WTC11 (cell line): ENCODE data around the gene EXOC3L4. TPM values are rescaled to one million over a fixed set of nuclear protein-coding genes. Genes with fewer than 3 reads are reported as not detected.

Experiments
- ATAC-seq: fragments of 200-7000 bp; cut with Tn5 transposase; 2 replicates; pipeline ENCODE4 v1.10.0; 2021; ENCODE audit warnings: mild to moderate bottlenecking, moderate library complexity
- CTCF ChIA-PET: fragments of 300-600 bp; sonication (Branson Sonifier 250); formaldehyde crosslinking; loops from one replicate; lab custom pipeline; 2021; ENCODE audit warnings: antibody characterized with exemption; lab: Charles Lee
- POLR2A ChIA-PET: fragments of 350-600 bp; sonication (Branson Sonifier 250); formaldehyde crosslinking; loops from one replicate; lab custom pipeline; 2021; ENCODE audit warnings: antibody characterized with exemption; lab: Charles Lee
- DNase-seq: peaks from one replicate; pipeline ENCODE4 v3.0.0; 2021; ENCODE audit warnings: low spot score
- H3K27ac Mint-ChIP-seq: 2 replicates; pipeline ENCODE4 v1.8.0; 2021; ENCODE audit warnings: mixed read lengths
- H3K27me3 Mint-ChIP-seq: 2 replicates; pipeline ENCODE4 v1.8.0; 2021; ENCODE audit warnings: low read depth, mild to moderate bottlenecking, moderate library complexity, mixed read lengths
- H3K36me3 Mint-ChIP-seq: 2 replicates; pipeline ENCODE4 v1.8.0; 2021; ENCODE audit warnings: mixed read lengths
- H3K4me1 Mint-ChIP-seq: 2 replicates; pipeline ENCODE4 v1.8.0; 2022; ENCODE audit warnings: mixed read lengths
- H3K4me3 Mint-ChIP-seq: 2 replicates; pipeline ENCODE4 v1.8.0; 2021; ENCODE audit warnings: mild to moderate bottlenecking, moderate library complexity, mixed read lengths
- H3K9me3 Mint-ChIP-seq: 2 replicates; pipeline ENCODE4 v1.8.0; 2021; ENCODE audit warnings: mixed read lengths
- CBFB ChIP-seq: sonication (generic); formaldehyde crosslinking; IDR thresholded peaks from 2 replicates; pipeline ENCODE4 v1.8.1; 2022; ENCODE audit warnings: mild to moderate bottlenecking, low read depth, missing genetic modification reagents
- KAT7 ChIP-seq: sonication (generic); formaldehyde crosslinking; IDR thresholded peaks from 2 replicates; pipeline ENCODE4 v1.8.1; 2023; ENCODE audit warnings: missing genetic modification reagents, mild to moderate bottlenecking, borderline replicate concordance
- NFYB ChIP-seq: sonication (generic); formaldehyde crosslinking; conservative IDR thresholded peaks from 2 replicates; pipeline ENCODE4 v1.8.0; 2022; ENCODE audit warnings: low read depth, missing genetic modification reagents
- NR2C2 ChIP-seq: sonication (generic); formaldehyde crosslinking; IDR thresholded peaks from 2 replicates; pipeline ENCODE4 v1.8.0; 2022; ENCODE audit warnings: mild to moderate bottlenecking, missing genetic modification reagents
- NR3C1 ChIP-seq: sonication (generic); formaldehyde crosslinking; conservative IDR thresholded peaks from 2 replicates; pipeline ENCODE4 v1.8.1; 2023; ENCODE audit warnings: low read depth, mild to moderate bottlenecking, missing genetic modification reagents
- PRRX2 ChIP-seq: fragments of 250-450 bp; sonication (Bioruptor Pico); IDR thresholded peaks from 2 replicates; pipeline ENCODE4 v1.8.0; 2021; ENCODE audit warnings: mild to moderate bottlenecking
- SMAD3 ChIP-seq: sonication (generic); formaldehyde crosslinking; IDR thresholded peaks from 2 replicates; pipeline ENCODE4 v1.8.0; 2022; ENCODE audit warnings: missing genetic modification reagents, mild to moderate bottlenecking, borderline replicate concordance
- ZNF232 ChIP-seq: sonication (generic); formaldehyde crosslinking; IDR thresholded peaks from 2 replicates; pipeline ENCODE4 v1.8.0; 2022; ENCODE audit warnings: mild to moderate bottlenecking, missing genetic modification reagents
- ZNF263 ChIP-seq: sonication (generic); formaldehyde crosslinking; IDR thresholded peaks from 2 replicates; pipeline ENCODE4 v1.8.1; 2022; ENCODE audit warnings: low read depth, mild to moderate bottlenecking, moderate library complexity, missing genetic modification reagents
- total RNA-seq: library from RNA; stranded (reverse); gene quantifications from 3 replicates; pipeline ENCODE4 v1.2.3, GENCODE V29; 2021
- TF ChIP-seq, protein P1 (sequence below): sonication (generic); formaldehyde crosslinking; IDR thresholded peaks from 2 replicates; pipeline ENCODE4 v1.8.0; 2022; ENCODE audit warnings: mild to moderate bottlenecking, missing genetic modification reagents
- TF ChIP-seq, protein P2 (sequence below): fragments of 250-450 bp; sonication (Bioruptor Pico); IDR thresholded peaks from 2 replicates; pipeline ENCODE4 v1.9.0; 2021; ENCODE audit warnings: mild to moderate bottlenecking, borderline replicate concordance
- TF ChIP-seq, protein P3 (sequence below): fragments of 250-450 bp; sonication (Bioruptor Pico); IDR thresholded peaks from 2 replicates; pipeline ENCODE4 v1.9.0; 2021; ENCODE audit warnings: mild to moderate bottlenecking
- TF ChIP-seq, protein P4 (sequence below): sonication (generic); formaldehyde crosslinking; IDR thresholded peaks from 2 replicates; pipeline ENCODE4 v1.8.1; 2022; ENCODE audit warnings: mild to moderate bottlenecking, missing genetic modification reagents, moderate library complexity, borderline replicate concordance
- TF ChIP-seq, protein P5 (sequence below): sonication (generic); formaldehyde crosslinking; IDR thresholded peaks from 2 replicates; pipeline ENCODE4 v1.8.1; 2023; ENCODE audit warnings: mild to moderate bottlenecking, missing genetic modification reagents, moderate library complexity

EXOC3L4 gene
- total RNA-seq, 1 experiment from 2014 or later = 0.42 TPM

DNA sequence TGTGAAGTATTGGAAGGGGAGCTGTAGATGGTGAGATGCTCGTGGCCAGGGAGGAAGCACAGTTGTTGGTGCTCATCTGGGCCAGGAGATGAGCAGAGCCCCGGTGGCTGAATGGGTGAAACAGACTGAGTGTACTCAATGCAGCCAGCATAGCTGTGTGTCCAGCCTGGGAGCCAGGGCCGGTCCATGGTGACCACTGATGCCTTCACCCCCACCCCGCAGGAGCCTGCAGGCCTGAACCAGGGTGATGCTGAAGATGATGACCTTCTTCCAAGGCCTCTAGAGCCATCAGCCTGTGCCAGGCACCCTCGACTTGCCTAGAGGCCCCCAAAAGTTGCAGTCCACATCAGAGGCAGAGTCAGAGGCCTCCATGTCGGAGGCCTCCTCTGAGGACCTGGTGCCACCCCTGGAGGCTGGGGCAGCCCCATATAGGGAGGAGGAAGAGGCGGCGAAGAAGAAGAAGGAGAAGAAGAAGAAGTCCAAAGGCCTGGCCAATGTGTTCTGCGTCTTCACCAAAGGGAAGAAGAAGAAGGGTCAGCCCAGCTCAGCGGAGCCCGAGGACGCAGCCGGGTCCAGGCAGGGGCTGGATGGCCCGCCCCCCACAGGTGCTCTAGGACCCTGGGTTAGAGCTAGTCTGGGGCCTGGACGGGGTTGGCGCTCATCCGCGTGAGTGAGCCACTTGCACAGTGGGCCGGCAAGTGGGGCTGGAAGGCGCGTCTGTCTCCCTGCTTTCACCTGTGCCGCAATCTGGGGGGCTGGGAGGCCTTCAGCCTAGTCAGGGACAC, 31.8 kb downstream of the EXOC3L4 start:
- POLR2A ChIA-PET = interaction anchor here (0.5 to 1.9 kb wide), 4 partner anchors 11 to 1356 kb away, joined by 3 to 5 read pairs (median 4); no protein-coding TSS in a partner anchor
- CTCF ChIA-PET = interaction anchor here (0.6 to 12.3 kb wide), 29 partner anchors 8 to 170 kb away, joined by 3 to 199 read pairs (median 5); no protein-coding TSS in a partner anchor
- no peak overlapping the region for H3K27ac Mint-ChIP-seq

More for the DNA sequence above, 31.8 kb downstream of the EXOC3L4 start:
- peak overlapping the region; percentile 56 for H3K4me3 Mint-ChIP-seq
- H3K9me3 Mint-ChIP-seq = no peaks in the 10 kb centered on the region
- DNase-seq (no peak), ATAC-seq (no peak)
- no peak for TF ChIP-seq PRRX2 (CRISPR knock-in tag)
- TF ChIP-seq NR2C2 (CRISPR knock-in tag) = no peak
- TF ChIP-seq, protein P1, sequence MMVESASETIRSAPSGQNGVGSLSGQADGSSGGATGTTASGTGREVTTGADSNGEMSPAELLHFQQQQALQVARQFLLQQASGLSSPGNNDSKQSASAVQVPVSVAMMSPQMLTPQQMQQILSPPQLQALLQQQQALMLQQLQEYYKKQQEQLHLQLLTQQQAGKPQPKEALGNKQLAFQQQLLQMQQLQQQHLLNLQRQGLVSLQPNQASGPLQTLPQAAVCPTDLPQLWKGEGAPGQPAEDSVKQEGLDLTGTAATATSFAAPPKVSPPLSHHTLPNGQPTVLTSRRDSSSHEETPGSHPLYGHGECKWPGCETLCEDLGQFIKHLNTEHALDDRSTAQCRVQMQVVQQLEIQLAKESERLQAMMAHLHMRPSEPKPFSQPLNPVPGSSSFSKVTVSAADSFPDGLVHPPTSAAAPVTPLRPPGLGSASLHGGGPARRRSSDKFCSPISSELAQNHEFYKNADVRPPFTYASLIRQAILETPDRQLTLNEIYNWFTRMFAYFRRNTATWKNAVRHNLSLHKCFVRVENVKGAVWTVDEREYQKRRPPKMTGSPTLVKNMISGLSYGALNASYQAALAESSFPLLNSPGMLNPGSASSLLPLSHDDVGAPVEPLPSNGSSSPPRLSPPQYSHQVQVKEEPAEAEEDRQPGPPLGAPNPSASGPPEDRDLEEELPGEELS (CRISPR knock-in tag) = no peak
- no peak for TF ChIP-seq ZNF263
- TF ChIP-seq, protein P2, sequence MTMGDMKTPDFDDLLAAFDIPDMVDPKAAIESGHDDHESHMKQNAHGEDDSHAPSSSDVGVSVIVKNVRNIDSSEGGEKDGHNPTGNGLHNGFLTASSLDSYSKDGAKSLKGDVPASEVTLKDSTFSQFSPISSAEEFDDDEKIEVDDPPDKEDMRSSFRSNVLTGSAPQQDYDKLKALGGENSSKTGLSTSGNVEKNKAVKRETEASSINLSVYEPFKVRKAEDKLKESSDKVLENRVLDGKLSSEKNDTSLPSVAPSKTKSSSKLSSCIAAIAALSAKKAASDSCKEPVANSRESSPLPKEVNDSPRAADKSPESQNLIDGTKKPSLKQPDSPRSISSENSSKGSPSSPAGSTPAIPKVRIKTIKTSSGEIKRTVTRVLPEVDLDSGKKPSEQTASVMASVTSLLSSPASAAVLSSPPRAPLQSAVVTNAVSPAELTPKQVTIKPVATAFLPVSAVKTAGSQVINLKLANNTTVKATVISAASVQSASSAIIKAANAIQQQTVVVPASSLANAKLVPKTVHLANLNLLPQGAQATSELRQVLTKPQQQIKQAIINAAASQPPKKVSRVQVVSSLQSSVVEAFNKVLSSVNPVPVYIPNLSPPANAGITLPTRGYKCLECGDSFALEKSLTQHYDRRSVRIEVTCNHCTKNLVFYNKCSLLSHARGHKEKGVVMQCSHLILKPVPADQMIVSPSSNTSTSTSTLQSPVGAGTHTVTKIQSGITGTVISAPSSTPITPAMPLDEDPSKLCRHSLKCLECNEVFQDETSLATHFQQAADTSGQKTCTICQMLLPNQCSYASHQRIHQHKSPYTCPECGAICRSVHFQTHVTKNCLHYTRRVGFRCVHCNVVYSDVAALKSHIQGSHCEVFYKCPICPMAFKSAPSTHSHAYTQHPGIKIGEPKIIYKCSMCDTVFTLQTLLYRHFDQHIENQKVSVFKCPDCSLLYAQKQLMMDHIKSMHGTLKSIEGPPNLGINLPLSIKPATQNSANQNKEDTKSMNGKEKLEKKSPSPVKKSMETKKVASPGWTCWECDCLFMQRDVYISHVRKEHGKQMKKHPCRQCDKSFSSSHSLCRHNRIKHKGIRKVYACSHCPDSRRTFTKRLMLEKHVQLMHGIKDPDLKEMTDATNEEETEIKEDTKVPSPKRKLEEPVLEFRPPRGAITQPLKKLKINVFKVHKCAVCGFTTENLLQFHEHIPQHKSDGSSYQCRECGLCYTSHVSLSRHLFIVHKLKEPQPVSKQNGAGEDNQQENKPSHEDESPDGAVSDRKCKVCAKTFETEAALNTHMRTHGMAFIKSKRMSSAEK (CRISPR knock-in tag) = no peak
- TF ChIP-seq, protein P3, sequence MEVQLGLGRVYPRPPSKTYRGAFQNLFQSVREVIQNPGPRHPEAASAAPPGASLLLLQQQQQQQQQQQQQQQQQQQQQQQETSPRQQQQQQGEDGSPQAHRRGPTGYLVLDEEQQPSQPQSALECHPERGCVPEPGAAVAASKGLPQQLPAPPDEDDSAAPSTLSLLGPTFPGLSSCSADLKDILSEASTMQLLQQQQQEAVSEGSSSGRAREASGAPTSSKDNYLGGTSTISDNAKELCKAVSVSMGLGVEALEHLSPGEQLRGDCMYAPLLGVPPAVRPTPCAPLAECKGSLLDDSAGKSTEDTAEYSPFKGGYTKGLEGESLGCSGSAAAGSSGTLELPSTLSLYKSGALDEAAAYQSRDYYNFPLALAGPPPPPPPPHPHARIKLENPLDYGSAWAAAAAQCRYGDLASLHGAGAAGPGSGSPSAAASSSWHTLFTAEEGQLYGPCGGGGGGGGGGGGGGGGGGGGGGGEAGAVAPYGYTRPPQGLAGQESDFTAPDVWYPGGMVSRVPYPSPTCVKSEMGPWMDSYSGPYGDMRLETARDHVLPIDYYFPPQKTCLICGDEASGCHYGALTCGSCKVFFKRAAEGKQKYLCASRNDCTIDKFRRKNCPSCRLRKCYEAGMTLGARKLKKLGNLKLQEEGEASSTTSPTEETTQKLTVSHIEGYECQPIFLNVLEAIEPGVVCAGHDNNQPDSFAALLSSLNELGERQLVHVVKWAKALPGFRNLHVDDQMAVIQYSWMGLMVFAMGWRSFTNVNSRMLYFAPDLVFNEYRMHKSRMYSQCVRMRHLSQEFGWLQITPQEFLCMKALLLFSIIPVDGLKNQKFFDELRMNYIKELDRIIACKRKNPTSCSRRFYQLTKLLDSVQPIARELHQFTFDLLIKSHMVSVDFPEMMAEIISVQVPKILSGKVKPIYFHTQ = no peak
- TF ChIP-seq NFYB = no peak
- TF ChIP-seq CBFB (CRISPR knock-in tag) = no peak
- TF ChIP-seq, protein P4, sequence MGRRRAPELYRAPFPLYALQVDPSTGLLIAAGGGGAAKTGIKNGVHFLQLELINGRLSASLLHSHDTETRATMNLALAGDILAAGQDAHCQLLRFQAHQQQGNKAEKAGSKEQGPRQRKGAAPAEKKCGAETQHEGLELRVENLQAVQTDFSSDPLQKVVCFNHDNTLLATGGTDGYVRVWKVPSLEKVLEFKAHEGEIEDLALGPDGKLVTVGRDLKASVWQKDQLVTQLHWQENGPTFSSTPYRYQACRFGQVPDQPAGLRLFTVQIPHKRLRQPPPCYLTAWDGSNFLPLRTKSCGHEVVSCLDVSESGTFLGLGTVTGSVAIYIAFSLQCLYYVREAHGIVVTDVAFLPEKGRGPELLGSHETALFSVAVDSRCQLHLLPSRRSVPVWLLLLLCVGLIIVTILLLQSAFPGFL = no peak
- no peak for TF ChIP-seq ZNF232 (CRISPR knock-in tag)
- TF ChIP-seq, protein P5, sequence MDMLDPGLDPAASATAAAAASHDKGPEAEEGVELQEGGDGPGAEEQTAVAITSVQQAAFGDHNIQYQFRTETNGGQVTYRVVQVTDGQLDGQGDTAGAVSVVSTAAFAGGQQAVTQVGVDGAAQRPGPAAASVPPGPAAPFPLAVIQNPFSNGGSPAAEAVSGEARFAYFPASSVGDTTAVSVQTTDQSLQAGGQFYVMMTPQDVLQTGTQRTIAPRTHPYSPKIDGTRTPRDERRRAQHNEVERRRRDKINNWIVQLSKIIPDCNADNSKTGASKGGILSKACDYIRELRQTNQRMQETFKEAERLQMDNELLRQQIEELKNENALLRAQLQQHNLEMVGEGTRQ (CRISPR knock-in tag) = no peak
- no peak for TF ChIP-seq SMAD3 (CRISPR knock-in tag)
- no peak for TF ChIP-seq KAT7
- TF ChIP-seq NR3C1 = no peak
- peaks cover 40% of the 10 kb centered on the region for H3K27me3 Mint-ChIP-seq
- H3K36me3 Mint-ChIP-seq = no peaks in the 10 kb centered on the region
- H3K4me1 Mint-ChIP-seq = peaks cover 28% of the 10 kb centered on the region
